Measurements from ENCODE around the gene SUCLG2.

SUCLG2 gene

GRCh38 chr3:67517781-67518180 lies 136.6 kb downstream of the SUCLG2 start:
- Mint-ChIP-seq H3K27ac (no peak overlapping the region), H3K4me3 (no peak overlapping the region), H3K27me3 (no peaks in the 10 kb centered on the region), H3K4me1 (no peaks in the 10 kb centered on the region), H3K9me3 (no peaks in the 10 kb centered on the region), H3K36me3 (peaks cover 41% of the 10 kb centered on the region)
- DNase-seq, result no peak
- CTCF ChIA-PET, result no interaction called here

GRCh38 chr3:67516496-67516895 lies 137.9 kb downstream of the SUCLG2 start:
- Mint-ChIP-seq H3K36me3 (peaks cover 40% of the 10 kb centered on the region), H3K4me3 (no peak overlapping the region), H3K27me3 (no peaks in the 10 kb centered on the region), H3K27ac (no peak overlapping the region), H3K4me1 (no peaks in the 10 kb centered on the region), H3K9me3 (no peaks in the 10 kb centered on the region)
- DNase-seq, result no peak
- CTCF ChIA-PET, result no interaction called here

GRCh38 chr3:67515778-67516177 lies 138.6 kb downstream of the SUCLG2 start:
- Mint-ChIP-seq H3K27ac (no peak overlapping the region), H3K4me1 (no peaks in the 10 kb centered on the region), H3K27me3 (no peaks in the 10 kb centered on the region), H3K36me3 (peaks cover 44% of the 10 kb centered on the region), H3K4me3 (no peak overlapping the region), H3K9me3 (no peaks in the 10 kb centered on the region)
- DNase-seq, result no peak
- CTCF ChIA-PET, result no interaction called here

GRCh38 chr3:67509471-67510075 lies 144.8 kb downstream of the SUCLG2 start:
- CTCF ChIA-PET, result interaction anchor here (1.1 kb wide), 1 partner anchor 11 kb away, joined by 3 read pairs; no protein-coding TSS in a partner anchor
- H3K27me3 Mint-ChIP-seq, result no peaks in the 10 kb centered on the region
- H3K36me3 Mint-ChIP-seq, result peaks cover 37% of the 10 kb centered on the region
- no peaks in the 10 kb centered on the region for H3K4me1 Mint-ChIP-seq
- no peak overlapping the region for H3K4me3 Mint-ChIP-seq
- no peak for DNase-seq
- H3K9me3 Mint-ChIP-seq, result no peaks in the 10 kb centered on the region
- no peak overlapping the region for H3K27ac Mint-ChIP-seq

- CTCF ChIA-PET, result no interaction called here
- Mint-ChIP-seq H3K4me1 (no peaks in the 10 kb centered on the region), H3K4me3 (no peak overlapping the region), H3K9me3 (no peaks in the 10 kb centered on the region), H3K27ac (no peak overlapping the region), H3K27me3 (no peaks in the 10 kb centered on the region), H3K36me3 (peaks cover 34% of the 10 kb centered on the region)
- no peak for DNase-seq
Observed at GRCh38 chr3:67507584-67507983, 146.8 kb downstream of the SUCLG2 start.

GRCh38 chr3:67500709-67501108 lies 153.7 kb downstream of the SUCLG2 start:
- CTCF ChIA-PET, result no interaction called here
- Mint-ChIP-seq H3K4me1 (no peaks in the 10 kb centered on the region), H3K4me3 (no peak overlapping the region)

GRCh38 chr3:67497746-67498145 lies 156.7 kb downstream of the SUCLG2 start:
- H3K36me3 Mint-ChIP-seq, result peaks cover 37% of the 10 kb centered on the region
- no peak overlapping the region for H3K27ac Mint-ChIP-seq
- H3K4me3 Mint-ChIP-seq, result no peak overlapping the region
- no peaks in the 10 kb centered on the region for H3K27me3 Mint-ChIP-seq
- no peaks in the 10 kb centered on the region for H3K4me1 Mint-ChIP-seq
- DNase-seq, result no peak
- no peaks in the 10 kb centered on the region for H3K9me3 Mint-ChIP-seq
- CTCF ChIA-PET, result no interaction called here

More at GRCh38 chr3:67500709-67501108, 153.7 kb downstream of the SUCLG2 start:
- Mint-ChIP-seq H3K27ac (no peak overlapping the region), H3K27me3 (no peaks in the 10 kb centered on the region), H3K36me3 (peaks cover 30% of the 10 kb centered on the region), H3K9me3 (no peaks in the 10 kb centered on the region)
- DNase-seq, result no peak

GRCh38 chr3:67495751-67496150 lies 158.7 kb downstream of the SUCLG2 start:
- Mint-ChIP-seq H3K9me3 (no peaks in the 10 kb centered on the region), H3K4me3 (no peak overlapping the region), H3K4me1 (no peaks in the 10 kb centered on the region), H3K27me3 (no peaks in the 10 kb centered on the region), H3K36me3 (peaks cover 46% of the 10 kb centered on the region), H3K27ac (no peak overlapping the region)
- CTCF ChIA-PET, result no interaction called here
- no peak for DNase-seq

- CTCF ChIA-PET, result no interaction called here
Observed at GRCh38 chr3:67493808-67494207, 160.6 kb downstream of the SUCLG2 start.

GRCh38 chr3:67490658-67491057 lies 163.8 kb downstream of the SUCLG2 start:
- H3K27me3 Mint-ChIP-seq, result no peaks in the 10 kb centered on the region

More at GRCh38 chr3:67493808-67494207, 160.6 kb downstream of the SUCLG2 start:
- no peaks in the 10 kb centered on the region for H3K9me3 Mint-ChIP-seq
- no peak overlapping the region for H3K27ac Mint-ChIP-seq
- H3K4me1 Mint-ChIP-seq, result peaks cover 15% of the 10 kb centered on the region
- no peak for DNase-seq
- no peak overlapping the region for H3K4me3 Mint-ChIP-seq
- no peaks in the 10 kb centered on the region for H3K27me3 Mint-ChIP-seq
- peaks cover 55% of the 10 kb centered on the region for H3K36me3 Mint-ChIP-seq

GRCh38 chr3:67489816-67490215 lies 164.6 kb downstream of the SUCLG2 start:
- peaks cover 40% of the 10 kb centered on the region for H3K36me3 Mint-ChIP-seq
- H3K27ac Mint-ChIP-seq, result no peak overlapping the region
- no peak for DNase-seq
- no peaks in the 10 kb centered on the region for H3K27me3 Mint-ChIP-seq
- CTCF ChIA-PET, result no interaction called here
- H3K4me3 Mint-ChIP-seq, result no peak overlapping the region
- H3K9me3 Mint-ChIP-seq, result no peaks in the 10 kb centered on the region
- H3K4me1 Mint-ChIP-seq, result peaks cover 16% of the 10 kb centered on the region

More at GRCh38 chr3:67490658-67491057, 163.8 kb downstream of the SUCLG2 start:
- Mint-ChIP-seq H3K9me3 (no peaks in the 10 kb centered on the region), H3K4me3 (no peak overlapping the region), H3K27ac (no peak overlapping the region), H3K4me1 (peaks cover 16% of the 10 kb centered on the region), H3K36me3 (peaks cover 48% of the 10 kb centered on the region)
- CTCF ChIA-PET, result no interaction called here
- DNase-seq, result no peak

- H3K27ac Mint-ChIP-seq, result no peak overlapping the region
- DNase-seq, result no peak
- H3K27me3 Mint-ChIP-seq, result no peaks in the 10 kb centered on the region
- no peak overlapping the region for H3K4me3 Mint-ChIP-seq
- peaks cover 33% of the 10 kb centered on the region for H3K4me1 Mint-ChIP-seq
- no peaks in the 10 kb centered on the region for H3K9me3 Mint-ChIP-seq
- CTCF ChIA-PET, result no interaction called here
- H3K36me3 Mint-ChIP-seq, result peaks cover 46% of the 10 kb centered on the region
Observed at GRCh38 chr3:67487564-67488114, 166.8 kb downstream of the SUCLG2 start.

- Mint-ChIP-seq H3K27me3 (no peaks in the 10 kb centered on the region), H3K27ac (no peak overlapping the region), H3K4me3 (no peak overlapping the region), H3K36me3 (peaks cover 44% of the 10 kb centered on the region), H3K9me3 (no peaks in the 10 kb centered on the region), H3K4me1 (peaks cover 33% of the 10 kb centered on the region)
- CTCF ChIA-PET, result no interaction called here
- no peak for DNase-seq
Observed at GRCh38 chr3:67486883-67487282, 167.5 kb downstream of the SUCLG2 start.

GRCh38 chr3:67484085-67484484 lies 170.3 kb downstream of the SUCLG2 start:
- H3K27ac Mint-ChIP-seq, result no peak overlapping the region
- no peaks in the 10 kb centered on the region for H3K27me3 Mint-ChIP-seq
- H3K36me3 Mint-ChIP-seq, result peaks cover 33% of the 10 kb centered on the region
- H3K9me3 Mint-ChIP-seq, result no peaks in the 10 kb centered on the region
- H3K4me3 Mint-ChIP-seq, result no peak overlapping the region
- CTCF ChIA-PET, result no interaction called here
- no peak for DNase-seq
- peaks cover 21% of the 10 kb centered on the region for H3K4me1 Mint-ChIP-seq

- Mint-ChIP-seq H3K27me3 (no peaks in the 10 kb centered on the region), H3K36me3 (peaks cover 34% of the 10 kb centered on the region), H3K4me1 (peaks cover 17% of the 10 kb centered on the region), H3K27ac (no peak overlapping the region), H3K9me3 (no peaks in the 10 kb centered on the region), H3K4me3 (no peak overlapping the region)
- CTCF ChIA-PET, result no interaction called here
- no peak for DNase-seq
Observed at GRCh38 chr3:67481126-67481525, 173.3 kb downstream of the SUCLG2 start.

Measured in activated naive CD4-positive, alpha-beta T cell treated with anti-CD3 and anti-CD28 coated beads, Interleukin-2, amount 10 ng/mL, durations not matched to agents 7 days and 5 days (primary cell).